HCT116 (cell line): Measurements from ENCODE around the gene ASF1A.

Experiments used
- EZH2 ChIP-seq: fragments of 200-600 bp; sonication (generic); IDR thresholded peaks from 2 replicates; pipeline ENCODE4 v1.6.1; 2017; ENCODE audit warnings: antibody characterized with exemption, mixed run types
- EZH2phosphoT487 ChIP-seq: fragments of 200-600 bp; IDR thresholded peaks from 2 replicates; pipeline ENCODE4 v1.6.1; 2018; ENCODE audit warnings: antibody characterized with exemption, borderline replicate concordance
- FOSL1 ChIP-seq: IDR thresholded peaks from 2 replicates; pipeline ENCODE4 v1.6.1; 2012; ENCODE audit warnings: low read depth
- POLR2A ChIP-seq: IDR thresholded peaks from 2 replicates; pipeline ENCODE4 v1.7.0; 2011; ENCODE audit warnings: borderline replicate concordance; ENCODE audit not compliant: insufficient read depth, insufficient read length; ENCODE audit errors: extremely low read depth
- POLR2AphosphoS5 ChIP-seq: IDR thresholded peaks from 2 replicates; pipeline ENCODE4 v1.6.1; 2011; ENCODE audit warnings: mild to moderate bottlenecking, low read depth, low read length, moderate library complexity
- RAD21 ChIP-seq: IDR thresholded peaks from 2 replicates; pipeline ENCODE4 v1.6.1; 2012; ENCODE audit warnings: low read depth, mild to moderate bottlenecking
- SRF ChIP-seq: IDR thresholded peaks from 2 replicates; pipeline ENCODE4 v1.6.1; 2012; ENCODE audit warnings: low read depth
- TCF7L2 ChIP-seq: IDR thresholded peaks from 2 replicates; pipeline ENCODE4 v1.7.0; 2011; ENCODE audit warnings: borderline replicate concordance, inconsistent platforms; ENCODE audit not compliant: insufficient read depth, insufficient read length; ENCODE audit errors: extremely low read depth
- ZFX ChIP-seq: fragments of 450-650 bp; IDR thresholded peaks from 2 replicates; pipeline ENCODE4 v1.6.1; 2017
- ZNF274 ChIP-seq: fragments of 200-500 bp; sonication (Bioruptor generic); IDR thresholded peaks from 2 replicates; pipeline ENCODE4 v1.6.1; 2014; ENCODE audit warnings: mild to moderate bottlenecking, low read depth, low read length, inconsistent platforms
- TF ChIP-seq, protein P1 (sequence below), 3 experiments: fragments of 200-600 bp in 1 of 3; sonication (generic) in 1 of 3; IDR thresholded peaks in 2 of 3; conservative IDR thresholded peaks in 1 of 3; 2 replicates each; pipeline ENCODE4 v1.5.1; 2012 to 2017; ENCODE audit warnings: low read depth in 2 of 3, low read length in 2 of 3, antibody characterized with exemption in 1 of 3, borderline replicate concordance in 1 of 3, control low read depth in 1 of 3, mild to moderate bottlenecking in 1 of 3, mixed read lengths in 1 of 3, mixed run types in 1 of 3, moderate library complexity in 1 of 3; ENCODE audit not compliant: insufficient read depth in 1 of 3

DNA sequence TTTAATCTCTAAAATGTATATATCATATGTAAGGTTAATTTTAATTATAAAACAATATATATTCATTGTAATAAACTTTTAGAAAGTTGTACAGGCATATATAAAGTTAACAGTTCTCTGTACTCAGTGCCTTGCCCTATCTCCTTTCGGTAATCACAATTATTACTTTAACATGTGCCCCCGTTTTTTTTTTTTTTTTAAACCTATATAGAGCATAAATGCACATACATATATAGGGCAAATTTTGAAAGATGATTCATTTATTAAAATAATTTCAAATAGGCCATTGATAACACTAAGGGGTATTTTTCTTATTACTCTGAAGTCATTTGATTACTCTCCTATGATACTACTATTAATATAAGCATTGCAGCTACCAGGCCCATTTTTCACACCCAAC, 1.9 kb downstream of the ASF1A start:
- TF ChIP-seq ZNF274 (no peak), RAD21 (no peak), POLR2A (no peak), EZH2 (no peak), TCF7L2 (no peak), SRF (no peak), FOSL1 (no peak), POLR2AphosphoS5 (no peak), ZFX (no peak), EZH2phosphoT487 (no peak)
- TF ChIP-seq, protein P1, sequence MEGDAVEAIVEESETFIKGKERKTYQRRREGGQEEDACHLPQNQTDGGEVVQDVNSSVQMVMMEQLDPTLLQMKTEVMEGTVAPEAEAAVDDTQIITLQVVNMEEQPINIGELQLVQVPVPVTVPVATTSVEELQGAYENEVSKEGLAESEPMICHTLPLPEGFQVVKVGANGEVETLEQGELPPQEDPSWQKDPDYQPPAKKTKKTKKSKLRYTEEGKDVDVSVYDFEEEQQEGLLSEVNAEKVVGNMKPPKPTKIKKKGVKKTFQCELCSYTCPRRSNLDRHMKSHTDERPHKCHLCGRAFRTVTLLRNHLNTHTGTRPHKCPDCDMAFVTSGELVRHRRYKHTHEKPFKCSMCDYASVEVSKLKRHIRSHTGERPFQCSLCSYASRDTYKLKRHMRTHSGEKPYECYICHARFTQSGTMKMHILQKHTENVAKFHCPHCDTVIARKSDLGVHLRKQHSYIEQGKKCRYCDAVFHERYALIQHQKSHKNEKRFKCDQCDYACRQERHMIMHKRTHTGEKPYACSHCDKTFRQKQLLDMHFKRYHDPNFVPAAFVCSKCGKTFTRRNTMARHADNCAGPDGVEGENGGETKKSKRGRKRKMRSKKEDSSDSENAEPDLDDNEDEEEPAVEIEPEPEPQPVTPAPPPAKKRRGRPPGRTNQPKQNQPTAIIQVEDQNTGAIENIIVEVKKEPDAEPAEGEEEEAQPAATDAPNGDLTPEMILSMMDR (IDR thresholded peaks at IDR 0.05 in 2 of 3, conservative IDR thresholded peaks at IDR 0.05 in 1 of 3; ENCODE audit: borderline replicate concordance in 1 of 3, insufficient read depth in 1 of 3, low read depth in 2 of 3, low read length in 2 of 3), result no peak
